ENCODE results near the gene NKAIN1. TPM values are rescaled to one million over a fixed set of nuclear protein-coding genes. Genes with fewer than 3 reads are reported as not detected.
A peak's percentile ranks its signal among the peaks of the same experiment; 100 is the strongest.

The NKAIN1 gene
- total and polyA plus RNA-seq, 2 donors (not counting 1 experiment from before 2014, with no cell fraction given), result not detected

GRCh38 chr1:31182352-31182751 is 57.3 kb downstream of the NKAIN1 start:
- Histone ChIP-seq H3K9ac (ENCODE audit: low read length) (no peak overlapping the region), H3K79me2 (ENCODE audit: control insufficient read depth, insufficient read depth, low read length) (no peaks in the 10 kb centered on the region), H3K27me3 (replicated peaks in 1 of 4; ENCODE audit: control extremely low read depth in 1 of 4, control insufficient read depth in 3 of 4, insufficient read depth in 4 of 4, low read length in 3 of 4) (peaks cover 0 to 44% (median 14%) of the 10 kb centered on the region in 4 experiments), H3K4me3 (ENCODE audit: control extremely low read depth in 1 of 5, extremely low read depth in 1 of 5, insufficient read depth in 1 of 5, low read depth in 2 of 5, low read length in 4 of 5) (no peak overlapping the region), H3K4me1 (ENCODE audit: control insufficient read depth in 2 of 2, insufficient read depth in 2 of 2, low read length in 2 of 2) (peaks cover 10 to 15% of the 10 kb centered on the region in 2 donors), H4K20me1 (ENCODE audit: control insufficient read depth, insufficient read depth, low read length, poor library complexity, severe bottlenecking) (no peaks in the 10 kb centered on the region), H3K4me2 (replicated peaks; ENCODE audit: low read depth, low read length, poor library complexity, severe bottlenecking) (peak overlapping the region; percentile 63), H3K9me3 (ENCODE audit: control extremely low read depth in 1 of 3, control insufficient read depth in 2 of 3, insufficient read depth in 1 of 3, low read length in 2 of 3) (no peaks in the 10 kb centered on the region), H3K27ac (ENCODE audit: low read length in 2 of 2) (no peak overlapping the region), H3K36me3 (replicated peaks in 1 of 2; ENCODE audit: control extremely low read depth in 1 of 2, control insufficient read depth in 1 of 2, extremely low read depth in 1 of 2, insufficient read depth in 2 of 2, low read length in 1 of 2) (no peaks in the 10 kb centered on the region), H2AFZ (ENCODE audit: insufficient read depth, low read depth, low read length, poor library complexity, severe bottlenecking) (no peak overlapping the region)
- Mint-ChIP-seq H3K27me3 (peaks cover 54% of the 10 kb centered on the region), H3K4me3 (peak overlapping the region; percentile 34), H3K27ac (no peak overlapping the region), H3K9me3 (ENCODE audit: insufficient read depth) (no peaks in the 10 kb centered on the region), H3K4me1 (peaks cover 6% of the 10 kb centered on the region)
- CTCF ChIA-PET, result interaction anchor here (5.4 to 5.6 kb wide), 2 partner anchors 239 to 367 kb away, joined by 42 to 48 read pairs; no protein-coding TSS in a partner anchor
- POLR2A ChIA-PET, result no interaction called here
- TF ChIP-seq CTCF (IDR thresholded peaks at IDR 0.05) (no peak), EZH2 (IDR thresholded peaks at IDR 0.05; ENCODE audit: borderline replicate concordance, insufficient read depth, low read depth, low read length, poor library complexity, severe bottlenecking) (no peak)
- ATAC-seq (ENCODE audit: low read depth) (peak; percentile 52), DNase-seq (peak; percentile 61)
- WGBS (ENCODE audit: insufficient coverage), result 0% methylated on average over 7 of the region's 18 CpGs
- intact Hi-C loops (cut with micrococcal nuclease), result loop anchor here (10.0 kb wide), 1 partner anchor 152 kb away; no protein-coding TSS in a partner anchor

GRCh38 chr1:31181515-31182343 is 58.0 kb downstream of the NKAIN1 start:
- WGBS (ENCODE audit: insufficient coverage), result 7% methylated on average over 47 of the region's 52 CpGs
- H3K27me3 Mint-ChIP-seq, result peaks cover 48% of the 10 kb centered on the region

More at GRCh38 chr1:31181515-31182343, 58.0 kb downstream of the NKAIN1 start:
- Histone ChIP-seq H3K27me3 (replicated peaks in 1 of 4; ENCODE audit: control extremely low read depth in 1 of 4, control insufficient read depth in 3 of 4, insufficient read depth in 4 of 4, low read length in 3 of 4) (peaks cover 0 to 44% (median 14%) of the 10 kb centered on the region in 4 experiments), H3K4me2 (replicated peaks; ENCODE audit: low read depth, low read length, poor library complexity, severe bottlenecking) (peak overlapping the region; percentile 63), H3K9ac (ENCODE audit: low read length) (no peak overlapping the region), H3K4me1 (ENCODE audit: control insufficient read depth in 2 of 2, insufficient read depth in 2 of 2, low read length in 2 of 2) (peaks cover 10 to 15% of the 10 kb centered on the region in 2 donors), H2AFZ (ENCODE audit: insufficient read depth, low read depth, low read length, poor library complexity, severe bottlenecking) (no peak overlapping the region), H4K20me1 (ENCODE audit: control insufficient read depth, insufficient read depth, low read length, poor library complexity, severe bottlenecking) (no peaks in the 10 kb centered on the region), H3K27ac (ENCODE audit: low read length in 2 of 2) (no peak overlapping the region), H3K4me3 (ENCODE audit: control extremely low read depth in 1 of 5, extremely low read depth in 1 of 5, insufficient read depth in 1 of 5, low read depth in 2 of 5, low read length in 4 of 5) (no peak overlapping the region), H3K9me3 (ENCODE audit: control extremely low read depth in 1 of 3, control insufficient read depth in 2 of 3, insufficient read depth in 1 of 3, low read length in 2 of 3) (no peaks in the 10 kb centered on the region), H3K36me3 (replicated peaks in 1 of 2; ENCODE audit: control extremely low read depth in 1 of 2, control insufficient read depth in 1 of 2, extremely low read depth in 1 of 2, insufficient read depth in 2 of 2, low read length in 1 of 2) (no peaks in the 10 kb centered on the region), H3K79me2 (ENCODE audit: control insufficient read depth, insufficient read depth, low read length) (no peaks in the 10 kb centered on the region)
- POLR2A ChIA-PET, result interaction anchor here (0.6 kb wide), 1 partner anchor 371 kb away, joined by 3 read pairs; no protein-coding TSS in a partner anchor
- ATAC-seq (ENCODE audit: low read depth), result peak; percentile 64
- no peaks in the 10 kb centered on the region for H3K9me3 Mint-ChIP-seq (ENCODE audit: insufficient read depth)
- H3K4me1 Mint-ChIP-seq, result peaks cover 6% of the 10 kb centered on the region
- no peak for TF ChIP-seq EZH2 (IDR thresholded peaks at IDR 0.05; ENCODE audit: borderline replicate concordance, insufficient read depth, low read depth, low read length, poor library complexity, severe bottlenecking)
- TF ChIP-seq CTCF (IDR thresholded peaks at IDR 0.05), result peak; percentile 78
- H3K27ac Mint-ChIP-seq, result no peak overlapping the region
- CTCF ChIA-PET, result interaction anchor here (0.6 to 5.6 kb wide), 5 partner anchors 8 to 367 kb away, joined by 3 to 48 read pairs (median 5); no protein-coding TSS in a partner anchor
- peak; percentile 57 for DNase-seq
- H3K4me3 Mint-ChIP-seq, result peak overlapping the region; percentile 37
- intact Hi-C loops (cut with micrococcal nuclease), result loop anchor here (10.0 kb wide), 1 partner anchor 153 kb away; no protein-coding TSS in a partner anchor
